GM13976 (cell line): ENCODE data around the gene ARPC4.

Experiments
- DNase-seq: peaks from one replicate; pipeline ENCODE4 v3.0.0; 2012; ENCODE audit warnings: low spot score
- in situ Hi-C: fragments of 300-500 bp; cut with MboI; formaldehyde crosslinking; loops from one replicate; pipeline ENCODE4 v1.12.0; 2022; ENCODE audit warnings: low sequenced_read_pairs, mixed read lengths, inconsistent platforms; ENCODE audit not compliant: unreplicated experiment
- TF ChIP-seq, protein P1 (sequence below): IDR thresholded peaks from 2 replicates; pipeline ENCODE4 v1.5.1; 2012; ENCODE audit warnings: borderline replicate concordance, mild to moderate bottlenecking; ENCODE audit not compliant: insufficient read depth; ENCODE audit errors: extremely low read depth, missing control alignments, control extremely low read depth

ARPC4 gene

DNA sequence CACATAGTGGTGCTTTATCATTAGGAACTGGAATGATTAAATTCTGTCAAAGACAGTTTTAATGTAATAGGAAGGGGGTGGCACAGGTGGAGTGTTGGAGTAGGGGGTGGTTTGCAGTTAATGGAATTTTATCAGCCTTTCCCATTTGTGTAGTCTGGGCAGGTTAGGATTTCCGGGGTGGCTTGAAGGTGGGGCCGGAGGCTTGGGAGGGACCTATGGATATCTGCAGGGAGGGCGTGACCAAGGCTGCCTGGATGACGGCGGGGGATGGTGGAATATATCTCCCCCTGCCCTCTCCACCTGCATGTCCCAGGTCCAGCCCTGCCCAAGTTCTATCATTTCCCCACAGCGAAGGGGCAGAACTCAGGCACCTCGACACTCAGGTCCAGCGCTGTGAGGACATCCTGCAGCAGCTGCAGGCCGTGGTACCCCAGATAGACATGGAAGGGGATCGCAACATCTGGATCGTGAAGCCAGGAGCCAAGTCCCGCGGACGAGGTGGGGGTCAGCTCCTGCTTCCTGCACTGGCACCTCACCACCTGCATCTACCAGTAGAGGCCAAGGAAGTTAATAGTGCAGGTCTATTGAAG, 32.7 kb downstream of the ARPC4 start:
- no peak for DNase-seq
- in situ Hi-C loops: no loop called here
- TF ChIP-seq, protein P1, sequence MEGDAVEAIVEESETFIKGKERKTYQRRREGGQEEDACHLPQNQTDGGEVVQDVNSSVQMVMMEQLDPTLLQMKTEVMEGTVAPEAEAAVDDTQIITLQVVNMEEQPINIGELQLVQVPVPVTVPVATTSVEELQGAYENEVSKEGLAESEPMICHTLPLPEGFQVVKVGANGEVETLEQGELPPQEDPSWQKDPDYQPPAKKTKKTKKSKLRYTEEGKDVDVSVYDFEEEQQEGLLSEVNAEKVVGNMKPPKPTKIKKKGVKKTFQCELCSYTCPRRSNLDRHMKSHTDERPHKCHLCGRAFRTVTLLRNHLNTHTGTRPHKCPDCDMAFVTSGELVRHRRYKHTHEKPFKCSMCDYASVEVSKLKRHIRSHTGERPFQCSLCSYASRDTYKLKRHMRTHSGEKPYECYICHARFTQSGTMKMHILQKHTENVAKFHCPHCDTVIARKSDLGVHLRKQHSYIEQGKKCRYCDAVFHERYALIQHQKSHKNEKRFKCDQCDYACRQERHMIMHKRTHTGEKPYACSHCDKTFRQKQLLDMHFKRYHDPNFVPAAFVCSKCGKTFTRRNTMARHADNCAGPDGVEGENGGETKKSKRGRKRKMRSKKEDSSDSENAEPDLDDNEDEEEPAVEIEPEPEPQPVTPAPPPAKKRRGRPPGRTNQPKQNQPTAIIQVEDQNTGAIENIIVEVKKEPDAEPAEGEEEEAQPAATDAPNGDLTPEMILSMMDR: no peak

DNA sequence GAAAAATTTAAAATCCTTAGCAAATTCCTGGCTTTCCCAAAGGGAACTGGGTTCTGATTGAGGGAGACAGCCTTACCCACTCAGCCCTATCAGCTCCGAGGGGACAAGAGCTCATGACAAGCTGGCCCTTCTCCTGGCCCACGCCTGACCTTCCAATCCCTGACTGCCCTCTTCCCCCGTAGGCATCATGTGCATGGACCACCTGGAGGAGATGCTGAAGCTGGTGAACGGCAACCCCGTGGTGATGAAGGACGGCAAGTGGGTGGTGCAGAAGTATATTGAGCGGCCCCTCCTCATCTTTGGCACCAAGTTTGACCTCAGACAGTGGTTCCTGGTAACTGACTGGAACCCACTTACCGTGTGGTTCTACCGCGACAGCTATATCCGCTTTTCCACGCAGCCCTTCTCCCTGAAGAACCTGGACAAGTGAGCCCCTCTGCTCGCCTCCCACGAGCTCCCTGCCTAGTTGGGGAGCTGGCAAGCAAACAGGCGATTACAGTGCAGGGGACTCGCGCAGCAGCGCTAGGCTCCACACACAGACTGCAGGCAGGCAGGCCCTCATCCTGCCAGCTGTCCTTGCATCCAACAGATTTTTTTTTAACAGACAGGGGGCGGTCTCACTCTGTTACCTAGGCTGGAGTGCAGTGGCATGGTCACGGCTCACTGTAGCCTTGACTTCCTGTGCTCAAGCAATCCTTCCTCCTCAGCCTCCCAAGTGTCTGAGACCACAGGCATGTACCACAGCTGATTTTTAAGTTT, 34.1 kb downstream of the ARPC4 start:
- TF ChIP-seq, protein P1: peak; percentile 21
- in situ Hi-C loops: no loop called here
- no peak for DNase-seq

DNA sequence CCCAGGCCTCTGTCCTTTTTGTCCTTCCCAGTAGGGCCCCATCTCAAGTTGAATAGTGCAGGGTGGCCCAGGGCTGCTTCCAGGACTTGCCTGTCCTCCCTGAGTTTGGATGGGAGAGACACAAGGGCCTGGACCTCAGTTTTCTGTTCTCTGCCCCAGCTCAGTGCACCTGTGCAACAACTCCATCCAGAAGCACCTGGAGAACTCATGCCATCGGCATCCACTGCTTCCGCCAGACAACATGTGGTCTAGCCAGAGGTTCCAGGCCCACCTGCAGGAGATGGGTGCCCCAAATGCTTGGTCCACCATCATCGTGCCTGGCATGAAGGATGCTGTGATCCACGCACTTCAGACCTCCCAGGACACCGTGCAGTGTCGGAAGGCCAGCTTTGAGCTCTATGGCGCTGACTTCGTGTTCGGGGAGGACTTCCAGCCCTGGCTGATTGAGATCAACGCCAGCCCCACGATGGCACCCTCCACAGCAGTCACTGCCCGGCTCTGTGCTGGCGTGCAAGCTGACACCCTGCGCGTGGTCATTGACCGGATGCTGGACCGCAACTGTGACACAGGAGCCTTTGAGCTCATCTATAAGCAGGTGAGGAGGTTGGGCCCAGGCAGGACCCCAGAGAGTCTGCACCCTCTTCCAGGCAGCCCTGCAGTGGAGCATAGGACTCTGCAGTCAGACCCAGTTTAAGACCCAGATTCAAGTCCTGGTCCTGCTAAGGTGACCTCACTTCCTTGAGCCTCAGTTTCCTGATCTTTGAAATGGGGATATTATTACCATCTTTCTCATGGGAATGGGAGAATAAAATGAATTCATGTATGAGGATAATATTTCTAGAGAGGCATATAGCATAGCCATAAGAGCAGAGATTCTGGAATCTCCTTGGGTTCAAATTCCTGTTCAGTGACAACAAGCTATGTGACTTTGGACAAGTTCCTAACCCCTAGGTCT, 36.2 kb downstream of the ARPC4 start:
- in situ Hi-C loops: no loop called here
- no peak for DNase-seq
- TF ChIP-seq, protein P1: no peak

DNA sequence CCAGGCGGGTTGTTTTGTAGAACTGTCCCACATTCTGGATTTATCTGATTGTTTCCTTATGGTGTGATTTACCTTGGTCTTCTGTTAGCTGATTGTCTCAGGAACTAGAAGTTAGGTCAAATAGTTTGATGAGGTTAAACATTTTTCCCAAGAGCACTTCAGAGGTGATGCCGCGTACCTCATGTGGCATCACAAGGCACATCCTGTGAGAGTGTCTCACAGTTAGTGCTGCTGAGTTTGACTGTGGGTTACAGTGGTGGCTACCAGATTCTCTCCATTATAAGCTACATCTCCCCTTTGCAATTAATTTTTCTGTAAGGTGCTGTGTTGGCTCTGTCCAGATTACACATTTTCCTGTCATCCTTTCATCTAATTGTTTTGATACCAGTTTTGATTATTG, 38.4 kb downstream of the ARPC4 start:
- in situ Hi-C loops: no loop called here
- TF ChIP-seq, protein P1: no peak
- no peak for DNase-seq

DNA sequence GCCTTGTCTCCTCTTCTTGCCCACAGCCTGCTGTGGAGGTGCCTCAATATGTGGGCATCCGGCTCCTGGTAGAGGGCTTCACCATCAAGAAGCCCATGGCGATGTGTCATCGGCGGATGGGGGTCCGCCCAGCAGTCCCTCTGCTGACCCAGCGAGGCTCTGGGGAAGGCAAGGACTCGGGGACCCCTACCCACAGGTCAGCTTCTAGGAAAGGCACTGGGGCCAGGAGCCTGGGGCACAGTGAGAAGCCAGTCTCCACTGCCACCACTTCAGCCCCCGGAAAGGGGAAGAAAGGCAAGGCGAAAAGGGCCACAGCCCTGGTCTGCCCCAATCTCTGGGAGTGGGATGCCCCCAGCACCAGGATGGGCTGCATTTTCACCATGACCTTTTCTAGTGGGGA, 40.2 kb downstream of the ARPC4 start:
- in situ Hi-C loops: no loop called here
- TF ChIP-seq, protein P1: no peak

More for the DNA sequence above, 40.2 kb downstream of the ARPC4 start:
- DNase-seq: no peak
